HepG2 (cell line): ENCODE measurements around the gene PROX2.

Experiments
- FOSL2 ChIP-seq: sonication (generic); formaldehyde crosslinking; IDR thresholded peaks from 2 replicates; pipeline ENCODE4 v1.4.0; 2020; ENCODE audit warnings: missing genetic modification reagents
- IRF1 ChIP-seq: sonication (generic); formaldehyde crosslinking; IDR thresholded peaks from 2 replicates; pipeline ENCODE4 v1.4.0; 2020; ENCODE audit warnings: low read depth, mild to moderate bottlenecking, missing genetic modification reagents
- KLF9 ChIP-seq: IDR thresholded peaks from 2 replicates; pipeline ENCODE4 v1.6.1; 2016; ENCODE audit warnings: low read depth
- MYC ChIP-seq: sonication (generic); formaldehyde crosslinking; IDR thresholded peaks from 2 replicates; pipeline ENCODE4 v1.9.0; 2021; ENCODE audit warnings: missing genetic modification reagents, borderline replicate concordance
- TAF15 ChIP-seq: fragments of 200-400 bp; formaldehyde crosslinking; IDR thresholded peaks from one replicate; pipeline ENCODE4 v1.6.1; 2018; ENCODE audit warnings: mild to moderate bottlenecking, low read depth, low read length; ENCODE audit not compliant: poor library complexity, severe bottlenecking
- ZNF317 ChIP-seq: sonication (generic); formaldehyde crosslinking; IDR thresholded peaks from 2 replicates; pipeline ENCODE4 v1.5.0; 2020; ENCODE audit warnings: mild to moderate bottlenecking, missing genetic modification reagents
- ZNF451 ChIP-seq: sonication (generic); formaldehyde crosslinking; IDR thresholded peaks from 2 replicates; pipeline ENCODE4 v1.5.0; 2020; ENCODE audit warnings: mild to moderate bottlenecking, missing genetic modification reagents
- ZNF776 ChIP-seq: sonication (generic); formaldehyde crosslinking; IDR thresholded peaks from 2 replicates; pipeline ENCODE4 v1.4.0; 2020; ENCODE audit warnings: mild to moderate bottlenecking, missing genetic modification reagents
- TF ChIP-seq, protein P1 (sequence below): sonication (generic); formaldehyde crosslinking; IDR thresholded peaks from 2 replicates; pipeline ENCODE4 v1.5.0; 2020; ENCODE audit warnings: mild to moderate bottlenecking, missing genetic modification reagents, moderate library complexity
- TF ChIP-seq, protein P2 (sequence below): sonication (generic); formaldehyde crosslinking; IDR thresholded peaks from 2 replicates; pipeline ENCODE4 v1.5.0; 2020; ENCODE audit warnings: missing genetic modification reagents
- TF ChIP-seq, protein P3 (sequence below): IDR thresholded peaks from 2 replicates; pipeline ENCODE4 v1.6.1; 2016; ENCODE audit warnings: missing compliant biosample characterization, missing genetic modification reagents, borderline replicate concordance

GRCh38 chr14:74861734-74862090, 14.2 kb downstream of the PROX2 start:
- TF ChIP-seq, protein P1, sequence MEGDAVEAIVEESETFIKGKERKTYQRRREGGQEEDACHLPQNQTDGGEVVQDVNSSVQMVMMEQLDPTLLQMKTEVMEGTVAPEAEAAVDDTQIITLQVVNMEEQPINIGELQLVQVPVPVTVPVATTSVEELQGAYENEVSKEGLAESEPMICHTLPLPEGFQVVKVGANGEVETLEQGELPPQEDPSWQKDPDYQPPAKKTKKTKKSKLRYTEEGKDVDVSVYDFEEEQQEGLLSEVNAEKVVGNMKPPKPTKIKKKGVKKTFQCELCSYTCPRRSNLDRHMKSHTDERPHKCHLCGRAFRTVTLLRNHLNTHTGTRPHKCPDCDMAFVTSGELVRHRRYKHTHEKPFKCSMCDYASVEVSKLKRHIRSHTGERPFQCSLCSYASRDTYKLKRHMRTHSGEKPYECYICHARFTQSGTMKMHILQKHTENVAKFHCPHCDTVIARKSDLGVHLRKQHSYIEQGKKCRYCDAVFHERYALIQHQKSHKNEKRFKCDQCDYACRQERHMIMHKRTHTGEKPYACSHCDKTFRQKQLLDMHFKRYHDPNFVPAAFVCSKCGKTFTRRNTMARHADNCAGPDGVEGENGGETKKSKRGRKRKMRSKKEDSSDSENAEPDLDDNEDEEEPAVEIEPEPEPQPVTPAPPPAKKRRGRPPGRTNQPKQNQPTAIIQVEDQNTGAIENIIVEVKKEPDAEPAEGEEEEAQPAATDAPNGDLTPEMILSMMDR (CRISPR knock-in tag): no peak
- TF ChIP-seq ZNF451 (CRISPR knock-in tag): no peak
- TF ChIP-seq KLF9 (CRISPR knock-in tag): no peak
- no peak for TF ChIP-seq IRF1 (CRISPR knock-in tag)
- TF ChIP-seq ZNF317 (CRISPR knock-in tag): no peak
- no peak for TF ChIP-seq TAF15
- TF ChIP-seq ZNF776 (CRISPR knock-in tag): no peak
- TF ChIP-seq, protein P2, sequence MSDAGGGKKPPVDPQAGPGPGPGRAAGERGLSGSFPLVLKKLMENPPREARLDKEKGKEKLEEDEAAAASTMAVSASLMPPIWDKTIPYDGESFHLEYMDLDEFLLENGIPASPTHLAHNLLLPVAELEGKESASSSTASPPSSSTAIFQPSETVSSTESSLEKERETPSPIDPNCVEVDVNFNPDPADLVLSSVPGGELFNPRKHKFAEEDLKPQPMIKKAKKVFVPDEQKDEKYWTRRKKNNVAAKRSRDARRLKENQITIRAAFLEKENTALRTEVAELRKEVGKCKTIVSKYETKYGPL (CRISPR knock-in tag): no peak
- TF ChIP-seq, protein P3, sequence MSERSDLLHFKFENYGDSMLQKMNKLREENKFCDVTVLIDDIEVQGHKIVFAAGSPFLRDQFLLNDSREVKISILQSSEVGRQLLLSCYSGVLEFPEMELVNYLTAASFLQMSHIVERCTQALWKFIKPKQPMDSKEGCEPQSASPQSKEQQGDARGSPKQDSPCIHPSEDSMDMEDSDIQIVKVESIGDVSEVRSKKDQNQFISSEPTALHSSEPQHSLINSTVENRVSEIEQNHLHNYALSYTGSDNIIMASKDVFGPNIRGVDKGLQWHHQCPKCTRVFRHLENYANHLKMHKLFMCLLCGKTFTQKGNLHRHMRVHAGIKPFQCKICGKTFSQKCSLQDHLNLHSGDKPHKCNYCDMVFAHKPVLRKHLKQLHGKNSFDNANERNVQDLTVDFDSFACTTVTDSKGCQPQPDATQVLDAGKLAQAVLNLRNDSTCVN (CRISPR knock-in tag): no peak
- no peak for TF ChIP-seq FOSL2
- no peak for TF ChIP-seq MYC (CRISPR knock-in tag)
